GM21367 (cell line): ENCODE data around the gene PYGB.

ENCODE experiments used
- ATAC-seq: cut with Tn5 transposase; IDR thresholded peaks from one replicate; pipeline ENCODE4 v1.9.1; 2021; ENCODE audit not compliant: unreplicated experiment

PYGB gene

GRCh38 chr20:25280574-25281535 is 33.0 kb downstream of the PYGB start:
- no peak for ATAC-seq

DNA sequence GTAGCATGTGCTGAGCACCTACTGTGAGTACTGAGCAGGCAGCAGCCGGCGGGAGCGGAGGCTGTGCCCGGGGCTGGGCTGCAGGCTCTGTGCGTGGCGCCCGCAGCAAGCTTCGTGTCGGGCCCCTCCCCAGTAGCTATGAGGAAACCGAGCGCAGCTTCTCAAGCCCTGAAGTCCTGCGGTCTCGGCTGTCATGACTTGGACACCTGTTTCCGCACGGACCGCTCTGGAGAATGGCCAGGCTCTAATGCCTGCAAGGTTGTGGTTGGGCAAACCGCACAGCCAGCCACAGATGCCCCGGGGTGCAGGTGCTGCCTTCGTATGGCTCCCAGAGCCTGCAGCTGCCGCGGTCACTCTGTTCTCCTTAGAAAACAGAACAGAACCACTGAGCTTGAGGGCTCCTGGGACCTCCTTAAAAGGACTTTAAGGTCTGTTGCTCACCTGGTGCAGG is 33.7 kb downstream of the PYGB start:
- ATAC-seq = peak; percentile 62

GRCh38 chr20:25282034-25282781 is 34.3 kb downstream of the PYGB start:
- no peak for ATAC-seq

- ATAC-seq = no peak
Observed at GRCh38 chr20:25282796-25283195, 34.9 kb downstream of the PYGB start.

- ATAC-seq = no peak
Observed at GRCh38 chr20:25283221-25283951, 35.5 kb downstream of the PYGB start.

GRCh38 chr20:25284131-25284601 is 36.3 kb downstream of the PYGB start:
- no peak for ATAC-seq

DNA sequence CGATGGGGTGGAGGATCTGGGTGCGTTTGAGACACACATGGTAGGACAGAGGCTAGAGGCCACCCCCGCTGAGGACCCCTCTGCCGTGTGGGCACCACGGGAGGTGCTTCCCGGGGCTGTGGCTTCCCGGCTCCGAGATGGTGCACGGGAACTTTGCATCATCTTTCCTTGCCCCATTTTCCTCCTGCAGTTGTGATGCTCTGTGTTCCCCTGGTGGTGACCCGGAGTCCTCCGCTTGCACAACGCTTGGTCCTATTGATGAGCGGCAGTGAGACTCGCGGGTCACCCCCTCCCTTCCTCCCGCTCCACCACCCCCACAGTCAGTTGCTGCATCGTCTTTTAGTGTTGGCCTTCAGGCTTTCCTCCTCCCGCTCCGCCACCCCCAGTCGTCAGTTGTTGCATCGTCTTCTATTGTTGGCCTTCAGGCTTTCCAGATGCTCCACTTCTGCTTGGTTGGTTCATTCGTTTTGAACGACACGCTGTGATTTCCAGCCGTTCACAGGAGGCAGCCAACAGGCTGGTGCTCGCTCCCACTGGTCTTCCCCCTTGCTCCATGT is 37.3 kb downstream of the PYGB start:
- no peak for ATAC-seq

DNA sequence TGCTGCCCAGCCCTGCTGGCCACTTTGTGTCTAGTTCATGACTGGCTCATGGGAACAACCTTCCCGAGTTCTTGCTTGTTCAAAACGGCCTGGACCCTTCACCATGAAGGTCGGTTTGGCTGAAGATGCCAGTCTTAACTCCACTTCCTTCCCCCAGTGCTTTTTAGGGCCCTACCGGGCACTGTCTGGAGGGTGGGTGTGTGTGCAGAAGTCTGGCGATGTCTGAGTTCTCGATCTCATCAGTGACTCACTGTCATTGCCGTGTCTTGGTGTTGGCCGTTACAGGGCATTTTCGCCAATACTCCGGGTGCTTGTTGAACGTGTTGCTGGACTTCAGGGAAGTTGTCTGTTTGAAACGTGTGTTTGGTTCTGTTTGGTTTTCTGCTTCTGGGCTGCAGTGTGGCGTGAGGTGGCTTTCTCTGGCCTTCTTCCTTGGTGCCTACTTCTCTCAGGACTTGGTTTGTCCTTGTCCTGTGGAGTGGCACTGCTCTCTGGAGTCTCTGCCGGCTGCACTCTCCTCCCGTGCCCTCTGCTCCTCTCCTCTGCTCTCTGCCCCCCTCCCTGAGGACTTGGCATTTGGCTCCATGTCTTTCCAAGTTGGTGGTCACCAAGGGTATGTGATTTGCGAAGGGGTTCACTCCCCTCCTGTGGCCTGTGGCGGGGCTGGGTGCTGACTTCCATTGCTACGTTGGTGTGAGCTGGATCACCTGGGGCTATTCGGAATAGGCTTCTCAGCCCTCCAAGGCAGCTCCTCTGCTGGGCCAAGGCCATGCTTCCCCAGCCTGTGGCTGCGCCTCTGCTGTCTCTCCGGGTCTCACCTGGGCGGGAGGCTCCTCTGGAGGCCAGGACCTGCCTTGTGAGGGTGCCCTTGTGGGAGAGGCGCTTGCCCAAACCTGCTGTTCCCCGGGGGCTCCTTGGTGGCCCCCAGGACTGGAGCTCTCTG is 38.2 kb downstream of the PYGB start:
- no peak for ATAC-seq

DNA sequence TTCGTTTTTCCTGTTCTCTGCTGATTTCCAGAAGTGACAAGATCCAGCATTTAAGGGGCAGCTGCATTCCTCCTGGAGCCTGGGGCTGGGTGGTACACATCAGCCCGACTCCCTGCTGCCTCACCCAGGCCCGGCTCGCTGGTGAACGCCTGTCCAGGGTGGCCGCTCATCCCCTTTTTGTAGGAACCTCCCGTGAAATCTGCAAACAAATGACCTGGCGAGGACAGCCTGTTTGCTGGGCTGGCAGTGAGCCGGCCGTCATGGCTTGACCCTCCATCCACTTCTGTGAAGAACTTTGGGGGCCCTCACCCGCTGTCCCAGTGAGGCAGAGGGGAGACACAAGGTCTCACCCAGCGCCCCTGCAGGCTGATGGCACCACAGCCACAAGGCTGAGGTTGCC is 39.0 kb downstream of the PYGB start:
- no peak for ATAC-seq

DNA sequence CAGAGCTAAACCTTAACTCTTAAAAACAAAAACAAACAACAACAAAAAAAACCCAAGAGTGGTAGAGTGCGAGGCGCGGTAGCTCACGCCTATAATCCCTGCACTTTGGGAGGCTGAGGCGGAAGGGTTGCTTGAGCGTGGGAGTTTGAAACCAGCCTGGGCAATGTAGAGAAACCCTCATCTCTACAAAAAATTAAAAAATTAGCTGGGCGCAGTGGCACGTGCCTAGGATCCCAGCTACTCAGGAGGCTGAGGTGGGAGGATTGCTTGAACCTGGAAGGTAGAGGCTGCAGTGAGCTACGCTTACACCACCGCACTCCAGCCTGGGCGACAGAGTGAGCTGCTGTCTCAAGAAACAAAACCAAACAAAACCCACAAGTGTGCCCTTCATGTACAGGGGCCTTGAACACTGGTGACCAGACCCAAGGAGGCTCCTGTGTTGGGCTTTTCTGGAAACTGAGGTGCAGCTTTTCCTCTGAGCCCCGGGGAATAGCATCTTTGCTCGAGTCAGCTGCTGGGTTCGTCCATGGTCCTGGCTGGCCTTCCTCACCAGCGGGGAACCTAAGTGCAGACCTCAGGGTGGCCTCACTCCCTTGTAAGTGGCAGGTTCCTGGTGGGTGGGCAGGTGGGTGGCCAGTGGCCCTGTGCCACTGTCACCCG is 39.9 kb downstream of the PYGB start:
- ATAC-seq = no peak

DNA sequence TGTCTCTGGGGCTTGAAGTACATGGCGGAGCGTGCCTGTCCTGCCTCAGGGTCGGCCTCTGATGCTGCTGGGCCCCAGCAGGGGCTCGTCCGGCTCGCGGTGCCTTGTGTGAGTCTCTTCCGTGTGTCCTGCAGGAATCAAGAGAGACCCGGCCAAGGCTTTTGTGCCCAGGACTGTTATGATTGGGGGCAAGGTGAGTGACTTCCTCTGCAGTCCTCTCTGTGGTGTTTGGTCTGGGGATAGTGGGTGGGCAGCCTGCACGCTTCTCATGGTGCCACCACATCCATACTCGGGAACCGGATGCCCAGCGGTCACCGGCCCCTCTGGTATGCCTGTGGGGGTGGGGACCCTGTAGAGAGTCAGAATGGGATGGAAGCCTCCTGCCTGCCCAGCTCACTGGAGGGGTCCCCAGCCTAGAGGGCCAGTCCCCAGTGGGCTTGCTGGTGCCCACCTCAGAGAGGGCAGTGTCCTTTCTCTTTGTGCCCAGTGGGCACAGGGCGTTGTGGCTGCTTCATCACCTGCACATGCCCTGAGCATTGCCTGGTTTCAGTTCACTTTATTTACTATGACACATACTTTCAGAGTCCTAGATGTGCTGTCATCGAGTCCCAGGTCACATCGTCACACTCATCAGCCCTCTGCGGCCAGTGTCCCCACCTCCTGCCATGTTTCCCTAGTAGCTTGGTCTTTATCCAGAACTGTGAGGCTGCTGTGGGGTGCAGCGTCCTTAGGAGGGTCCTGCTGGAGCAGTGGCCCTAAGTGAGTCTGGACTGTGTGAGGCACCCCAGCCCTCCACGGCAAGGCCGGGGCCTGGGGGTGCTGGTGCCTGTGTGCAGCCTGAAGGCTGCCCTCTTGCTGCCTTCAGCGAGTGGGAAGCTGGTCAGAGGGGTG is 40.7 kb downstream of the PYGB start:
- peak; percentile 90 for ATAC-seq

DNA sequence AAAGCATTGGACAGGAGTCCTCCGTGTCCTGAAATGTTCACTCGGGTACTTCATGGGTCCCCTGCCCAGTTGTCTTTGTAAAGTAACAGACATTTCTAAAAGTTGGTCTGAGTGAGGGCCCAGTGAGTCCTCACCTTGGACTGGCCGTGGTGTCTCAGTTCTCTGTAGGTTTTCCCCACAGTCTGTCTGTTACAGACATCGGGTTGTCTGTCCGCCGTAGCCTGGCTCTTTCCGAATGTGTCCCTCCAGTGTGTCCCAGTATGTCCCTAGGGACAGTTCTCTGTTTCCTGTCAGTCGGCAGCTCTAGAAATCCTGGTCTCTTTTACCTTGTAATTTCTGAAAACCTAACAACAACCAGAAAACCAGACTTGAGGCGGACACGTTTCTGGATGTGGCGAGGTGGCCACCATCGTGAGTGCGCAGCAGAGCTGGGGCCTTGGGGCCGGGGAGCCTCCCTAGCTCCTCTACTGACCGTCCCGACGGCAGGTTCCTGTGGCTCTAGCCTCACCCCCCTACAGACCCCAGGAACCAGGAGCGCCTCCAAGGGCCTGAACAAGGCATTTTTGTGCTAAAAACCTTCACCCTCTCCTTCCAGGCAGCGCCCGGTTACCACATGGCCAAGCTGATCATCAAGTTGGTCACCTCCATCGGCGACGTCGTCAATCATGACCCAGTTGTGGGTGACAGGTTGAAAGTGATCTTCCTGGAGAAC is 42.2 kb downstream of the PYGB start:
- no peak for ATAC-seq

DNA sequence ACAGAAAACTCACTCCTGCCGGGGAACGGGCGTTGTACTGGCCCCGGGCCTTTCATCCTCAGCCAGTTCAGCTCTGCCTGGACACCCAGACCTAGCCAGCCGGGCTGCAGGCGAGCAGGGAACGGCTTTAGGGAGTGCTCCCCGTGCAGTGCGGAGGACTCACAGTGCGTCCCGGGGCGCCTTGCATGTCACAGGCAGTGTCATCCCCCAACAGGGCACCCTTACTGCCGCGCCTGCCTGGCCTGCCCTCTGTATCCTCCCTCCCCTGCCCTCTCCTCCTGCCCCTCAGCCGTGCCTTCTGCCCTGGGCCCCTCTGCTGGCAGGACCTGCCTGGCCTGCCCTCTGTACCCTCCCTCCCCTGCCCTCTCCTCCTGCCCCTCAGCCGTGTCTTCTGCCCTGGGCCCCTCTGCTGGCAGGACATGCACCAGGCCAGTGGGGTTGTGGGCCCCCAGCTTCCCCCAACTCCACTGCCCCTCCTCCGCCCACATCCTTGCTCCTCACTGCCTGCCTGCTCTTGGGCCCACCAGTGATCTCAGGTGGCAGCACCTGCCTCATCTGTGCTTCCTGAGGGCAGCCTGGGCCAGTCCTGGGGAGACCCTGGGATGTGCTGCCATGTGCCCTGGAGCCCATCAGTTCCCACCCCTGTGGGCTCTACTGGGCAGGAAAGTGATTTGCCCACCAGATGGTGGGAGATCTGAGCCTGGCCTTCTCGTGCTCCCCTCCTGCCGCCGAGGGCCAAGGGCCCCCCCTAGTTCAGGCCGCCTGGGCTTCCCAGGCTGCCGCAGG is 43.0 kb downstream of the PYGB start:
- ATAC-seq = no peak

GRCh38 chr20:25291432-25292133 is 43.7 kb downstream of the PYGB start:
- no peak for ATAC-seq

DNA sequence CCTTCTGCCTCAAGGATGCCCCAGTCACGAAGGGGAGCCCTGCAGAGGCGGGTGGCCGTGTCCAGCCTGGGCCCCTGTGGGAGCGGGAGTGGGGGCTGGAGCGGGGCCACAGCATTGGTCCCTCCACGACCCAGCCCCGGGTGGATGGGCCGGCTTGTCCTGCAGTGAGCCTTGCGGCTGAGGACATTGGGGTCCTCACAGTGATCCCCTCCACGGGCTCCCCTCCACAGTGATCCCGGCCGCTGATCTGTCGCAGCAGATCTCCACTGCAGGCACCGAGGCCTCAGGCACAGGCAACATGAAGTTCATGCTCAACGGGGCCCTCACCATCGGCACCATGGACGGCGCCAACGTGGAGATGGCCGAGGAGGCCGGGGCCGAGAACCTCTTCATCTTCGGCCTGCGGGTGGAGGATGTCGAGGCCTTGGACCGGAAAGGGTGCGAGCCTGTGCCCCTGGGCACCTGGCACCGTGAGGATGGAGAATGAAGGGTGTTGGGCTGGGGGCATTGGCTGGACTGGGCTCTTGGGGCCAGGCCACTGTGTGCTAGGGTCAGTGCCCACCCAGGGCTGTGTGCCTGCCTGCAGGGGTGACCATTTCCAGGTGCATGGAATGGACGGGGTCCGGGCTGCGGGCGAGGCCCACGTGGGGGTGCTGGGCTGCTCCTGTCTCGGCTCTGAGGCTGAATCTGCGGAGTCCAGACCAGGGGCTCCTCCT is 44.4 kb downstream of the PYGB start:
- ATAC-seq = no peak

DNA sequence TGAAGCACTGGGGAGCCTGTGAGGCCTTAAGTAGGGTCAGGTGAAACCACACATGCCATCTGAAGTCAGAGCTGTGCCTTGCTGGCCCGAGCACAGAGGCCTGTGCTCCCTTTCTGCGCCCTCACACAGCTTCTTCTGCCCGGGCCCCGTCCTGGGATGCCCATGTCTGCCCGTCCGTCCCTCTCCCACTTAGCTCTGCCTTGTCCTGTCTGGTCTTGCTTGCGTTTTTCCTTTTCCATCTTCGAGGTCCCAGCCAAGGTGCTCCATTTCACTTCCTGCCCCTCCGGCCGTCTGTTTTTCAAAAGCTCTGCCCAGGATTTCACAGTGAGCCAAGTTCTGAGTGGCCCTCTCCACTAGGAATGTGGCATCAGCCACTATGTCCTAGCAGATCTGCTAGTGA is 45.6 kb downstream of the PYGB start:
- ATAC-seq = no peak
